Dedifferentiated amniotic fluid mesenchymal stem cell (primary cell): ENCODE data around the gene NR4A1.
"Not testable (repeated sequence)": the region's sequence is repeated elsewhere in the genome, so short reads cannot be mapped to it uniquely, and the experiment has no call there.

ENCODE experiments used
- DNase-seq: peaks from one replicate; pipeline ENCODE4 v3.0.0-alpha.2; 2016; ENCODE audit errors: extremely low spot score

NR4A1 gene

GRCh38 chr12:52097045-52097666, 45.9 kb downstream of the NR4A1 start:
- DNase-seq: no peak

- DNase-seq: not testable (repeated sequence)
These were observed 53.3 kb downstream of the NR4A1 start for GRCh38 chr12:52104431-52105089.
